PC-3 (cell line): ENCODE data around the gene AIRE. TPM values are rescaled to one million over a fixed set of nuclear protein-coding genes. Genes with fewer than 3 reads are reported as not detected.

Experiments
- ATAC-seq: fragments of 200-7000 bp; cut with Tn5 transposase; 2 replicates; pipeline ENCODE4 v1.9.1; 2020; ENCODE audit warnings: mild to moderate bottlenecking, moderate library complexity
- BruUV-seq: library from RNA; stranded (reverse); fragments of 400-500 nt; replicated peaks from 2 replicates; lab custom pipeline; 2021; lab: Mats Ljungman, UMichigan
- CTCF ChIA-PET: fragments of 300-600 bp; sonication (Branson Sonifier 250); formaldehyde crosslinking; loops from one replicate; lab custom pipeline; 2022; ENCODE audit warnings: antibody characterized with exemption; lab: Charles Lee
- POLR2A ChIA-PET: fragments of 300-600 bp; sonication (Branson Sonifier 250); formaldehyde crosslinking; loops from one replicate; lab custom pipeline; 2022; ENCODE audit warnings: antibody characterized with exemption; ENCODE audit not compliant: unreplicated experiment; lab: Charles Lee
- DNase-seq: peaks from one replicate; pipeline ENCODE4 v3.0.0-alpha.2; 2015
- H2AFZ ChIP-seq: fragments of 300-600 bp; sonication (generic); 2 replicates; pipeline ENCODE4 v1.6.0; 2016; ENCODE audit warnings: antibody characterized with exemption, low read length
- H3F3A ChIP-seq: fragments of 300-600 bp; sonication (generic); one replicate; pipeline ENCODE4 v1.6.0; 2017; ENCODE audit warnings: antibody characterized with exemption, low read length, control low read depth, mild to moderate bottlenecking; ENCODE audit not compliant: unreplicated experiment
- H3K27ac ChIP-seq: fragments of 300-600 bp; sonication (generic); 2 replicates; pipeline ENCODE4 v1.5.1; 2016; ENCODE audit warnings: mild to moderate bottlenecking, low read length
- H3K27me3 ChIP-seq: fragments of 300-600 bp; sonication (generic); 2 replicates; pipeline ENCODE4 v1.6.1; 2016; ENCODE audit warnings: low read length, mixed read lengths
- H3K36me3 ChIP-seq: fragments of 300-600 bp; sonication (generic); 2 replicates; pipeline ENCODE4 v1.6.1; 2016; ENCODE audit warnings: low read depth, mixed run types, low read length, mixed read lengths
- H3K4me1 ChIP-seq: fragments of 300-600 bp; sonication (generic); 2 replicates; pipeline ENCODE4 v1.5.1; 2016; ENCODE audit warnings: low read length; ENCODE audit not compliant: insufficient read depth
- H3K4me2 ChIP-seq: fragments of 300-600 bp; sonication (generic); 2 replicates; pipeline ENCODE4 v1.6.0; 2016; ENCODE audit warnings: low read length
- H3K4me3 ChIP-seq: fragments of 300-600 bp; sonication (generic); 2 replicates; pipeline ENCODE4 v1.5.1; 2016; ENCODE audit warnings: mild to moderate bottlenecking, low read length, mixed read lengths
- H3K79me2 ChIP-seq: fragments of 300-600 bp; sonication (generic); 2 replicates; pipeline ENCODE4 v1.6.1; 2017; ENCODE audit warnings: low read length, mixed read lengths
- H3K9ac ChIP-seq: fragments of 300-600 bp; sonication (generic); 2 replicates; pipeline ENCODE4 v1.6.0; 2016; ENCODE audit warnings: mild to moderate bottlenecking, low read length
- H3K9me2 ChIP-seq: fragments of 300-600 bp; sonication (generic); replicated peaks from 2 replicates; pipeline ENCODE4 v1.6.1; 2016; ENCODE audit warnings: mixed run types, low read length, mixed read lengths
- H3K9me3 ChIP-seq: fragments of 300-600 bp; sonication (generic); 2 replicates; pipeline ENCODE4 v1.6.1; 2016; ENCODE audit warnings: low read length, mixed read lengths
- H4K20me1 ChIP-seq: fragments of 300-600 bp; sonication (generic); 2 replicates; pipeline ENCODE4 v1.6.1; 2016; ENCODE audit warnings: low read length, mixed read lengths
- EZH2 ChIP-seq: fragments of 300-600 bp; sonication (generic); IDR thresholded peaks from one replicate; pipeline ENCODE4 v1.6.1; 2017; ENCODE audit warnings: antibody characterized with exemption, mild to moderate bottlenecking, low read length; ENCODE audit not compliant: unreplicated experiment
- EZH2phosphoT487 ChIP-seq: fragments of 300-600 bp; sonication (generic); IDR thresholded peaks from 2 replicates; pipeline ENCODE4 v1.6.1; 2018; ENCODE audit warnings: mild to moderate bottlenecking, antibody characterized with exemption, low read length, borderline replicate concordance
- intact Hi-C: fragments of 100-400 bp; cut with micrococcal nuclease; formaldehyde crosslinking; loops from 2 replicates; pipeline ENCODE4 v1.9.0; 2023
- total RNA-seq: library from RNA; depleted of rRNA; stranded (reverse); fragments of >200 nt; gene quantifications from 2 replicates; pipeline ENCODE4 v1.2.3, GENCODE V29; 2014
- TF ChIP-seq, protein P1 (sequence below): fragments of 300-600 bp; sonication (generic); conservative IDR thresholded peaks from 2 replicates; pipeline ENCODE4 v1.5.1; 2017; ENCODE audit warnings: antibody characterized with exemption, low read depth, mild to moderate bottlenecking, low read length

Gene AIRE
- total RNA-seq, 1 experiment from 2014 or later = not detected

DNA sequence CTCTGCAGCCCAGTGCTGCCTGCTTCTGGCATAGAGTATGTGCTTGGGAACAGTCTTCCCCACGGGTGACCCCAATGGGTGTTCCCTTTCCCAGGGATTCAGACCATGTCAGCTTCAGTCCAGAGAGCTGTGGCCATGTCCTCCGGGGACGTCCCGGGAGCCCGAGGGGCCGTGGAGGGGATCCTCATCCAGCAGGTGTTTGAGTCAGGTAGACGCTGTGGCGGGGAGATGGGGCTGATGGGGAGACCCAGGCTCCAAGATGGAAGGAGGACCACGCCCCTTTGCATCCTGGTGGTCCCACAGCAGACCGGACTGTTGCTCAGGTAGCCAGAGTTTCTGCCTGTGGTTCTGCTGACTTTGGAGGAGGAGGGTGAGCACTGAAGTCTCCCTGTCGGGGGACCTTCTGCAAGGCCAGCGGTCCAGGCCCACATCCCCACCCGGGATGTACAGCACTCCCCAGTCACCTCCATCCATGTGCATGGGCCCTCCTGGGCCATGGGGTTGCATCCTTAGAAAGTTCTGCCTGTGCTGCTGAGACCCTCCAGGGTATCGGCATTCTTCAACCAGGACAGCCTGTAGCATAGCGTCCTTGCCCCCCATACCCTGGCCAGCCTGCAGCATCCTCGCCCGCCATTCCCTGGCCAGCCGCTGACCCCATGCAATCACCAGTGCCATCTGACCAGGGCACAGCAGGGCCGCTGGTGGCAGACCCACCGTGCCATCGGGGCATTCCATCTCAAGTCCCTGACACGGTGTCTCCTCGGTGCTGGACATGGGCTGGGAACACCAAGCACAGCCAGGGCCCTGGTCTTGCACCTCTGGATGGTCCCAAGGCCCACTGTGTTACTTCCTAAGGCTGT lies 2.8 kb downstream of the AIRE start:
- no peak for ATAC-seq
- ChIA-PET CTCF (no interaction called here), POLR2A (no interaction called here)
- H2AFZ ChIP-seq = no peak overlapping the region
- H3K4me3 ChIP-seq = no peak overlapping the region
- TF ChIP-seq EZH2 (no peak), EZH2phosphoT487 (no peak)
- TF ChIP-seq, protein P1, sequence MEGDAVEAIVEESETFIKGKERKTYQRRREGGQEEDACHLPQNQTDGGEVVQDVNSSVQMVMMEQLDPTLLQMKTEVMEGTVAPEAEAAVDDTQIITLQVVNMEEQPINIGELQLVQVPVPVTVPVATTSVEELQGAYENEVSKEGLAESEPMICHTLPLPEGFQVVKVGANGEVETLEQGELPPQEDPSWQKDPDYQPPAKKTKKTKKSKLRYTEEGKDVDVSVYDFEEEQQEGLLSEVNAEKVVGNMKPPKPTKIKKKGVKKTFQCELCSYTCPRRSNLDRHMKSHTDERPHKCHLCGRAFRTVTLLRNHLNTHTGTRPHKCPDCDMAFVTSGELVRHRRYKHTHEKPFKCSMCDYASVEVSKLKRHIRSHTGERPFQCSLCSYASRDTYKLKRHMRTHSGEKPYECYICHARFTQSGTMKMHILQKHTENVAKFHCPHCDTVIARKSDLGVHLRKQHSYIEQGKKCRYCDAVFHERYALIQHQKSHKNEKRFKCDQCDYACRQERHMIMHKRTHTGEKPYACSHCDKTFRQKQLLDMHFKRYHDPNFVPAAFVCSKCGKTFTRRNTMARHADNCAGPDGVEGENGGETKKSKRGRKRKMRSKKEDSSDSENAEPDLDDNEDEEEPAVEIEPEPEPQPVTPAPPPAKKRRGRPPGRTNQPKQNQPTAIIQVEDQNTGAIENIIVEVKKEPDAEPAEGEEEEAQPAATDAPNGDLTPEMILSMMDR = no peak
- H3K27me3 ChIP-seq = no peaks in the 10 kb centered on the region
- H4K20me1 ChIP-seq = no peaks in the 10 kb centered on the region
- H3K36me3 ChIP-seq = no peaks in the 10 kb centered on the region
- intact Hi-C loops = no loop called here
- no peaks in the 10 kb centered on the region for H3K79me2 ChIP-seq
- H3K9me2 ChIP-seq = no peaks in the 10 kb centered on the region
- BruUV-seq = no TSS peak
- H3K27ac ChIP-seq = no peak overlapping the region
- no peaks in the 10 kb centered on the region for H3K9me3 ChIP-seq
- no peaks in the 10 kb centered on the region for H3K4me1 ChIP-seq
- H3F3A ChIP-seq = no peaks in the 10 kb centered on the region
- no peak for DNase-seq
- no peak overlapping the region for H3K4me2 ChIP-seq
- H3K9ac ChIP-seq = no peak overlapping the region

DNA sequence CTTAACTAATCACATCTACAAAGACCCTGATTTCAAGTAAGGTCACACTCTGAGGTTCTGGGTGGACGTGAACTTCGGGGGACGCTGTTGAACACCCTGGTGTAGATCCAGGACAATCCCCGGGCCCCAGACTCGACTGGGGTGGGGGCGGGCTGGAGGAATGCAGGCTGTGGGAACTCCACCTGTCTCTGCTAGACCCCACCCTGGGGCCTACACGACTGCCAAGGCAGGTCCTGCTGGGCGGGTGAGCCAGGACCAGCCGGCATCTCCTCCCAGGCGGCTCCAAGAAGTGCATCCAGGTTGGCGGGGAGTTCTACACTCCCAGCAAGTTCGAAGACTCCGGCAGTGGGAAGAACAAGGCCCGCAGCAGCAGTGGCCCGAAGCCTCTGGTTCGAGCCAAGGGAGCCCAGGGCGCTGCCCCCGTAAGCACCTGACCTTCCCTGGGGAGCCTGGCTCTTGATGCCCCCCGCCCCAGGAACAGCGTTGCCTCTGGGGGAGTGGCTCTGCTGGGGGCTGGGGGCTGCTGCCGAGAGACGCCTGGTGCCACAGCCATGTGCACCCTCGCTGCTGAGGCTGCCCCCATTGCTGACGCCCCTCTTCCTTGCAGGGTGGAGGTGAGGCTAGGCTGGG lies 3.8 kb downstream of the AIRE start:
- intact Hi-C loops = no loop called here

More for the DNA sequence above, 3.8 kb downstream of the AIRE start:
- no peak overlapping the region for H3K9ac ChIP-seq
- H3K4me3 ChIP-seq = no peak overlapping the region
- no peaks in the 10 kb centered on the region for H3K79me2 ChIP-seq
- no peaks in the 10 kb centered on the region for H3K9me3 ChIP-seq
- H3K36me3 ChIP-seq = no peaks in the 10 kb centered on the region
- BruUV-seq = no TSS peak
- POLR2A ChIA-PET = no interaction called here
- no peaks in the 10 kb centered on the region for H3K27me3 ChIP-seq
- no peak overlapping the region for H3K4me2 ChIP-seq
- H2AFZ ChIP-seq = no peak overlapping the region
- no peaks in the 10 kb centered on the region for H3F3A ChIP-seq
- CTCF ChIA-PET = no interaction called here
- no peak for TF ChIP-seq EZH2phosphoT487
- TF ChIP-seq, protein P1 = no peak
- no peak for TF ChIP-seq EZH2
- H4K20me1 ChIP-seq = no peaks in the 10 kb centered on the region
- no peaks in the 10 kb centered on the region for H3K9me2 ChIP-seq
- DNase-seq (no peak), ATAC-seq (no peak)
- no peak overlapping the region for H3K27ac ChIP-seq
- no peaks in the 10 kb centered on the region for H3K4me1 ChIP-seq
